ENCODE results near the gene GRK6.

GRK6 gene

GRCh38 chr5:177491983-177492746 is 65.7 kb downstream of the GRK6 start:
- H3K27ac Mint-ChIP-seq: peak overlapping the region; percentile 61 to 96 (median 84)
- TF ChIP-seq CTCF (IDR thresholded peaks at IDR 0.05; ENCODE audit: unreplicated experiment in 3 of 3): no peak
- no peaks in the 10 kb centered on the region for H3K27me3 Mint-ChIP-seq (ENCODE audit: low read depth)
- H3K4me3 Mint-ChIP-seq: peak overlapping the region in 2 of 3 experiments; percentile 45 to 81
- no peaks in the 10 kb centered on the region for H3K9me3 Mint-ChIP-seq
- peaks cover 30% of the 10 kb centered on the region for H3K36me3 Mint-ChIP-seq (ENCODE audit: low read depth)
- H3K4me1 Mint-ChIP-seq: peaks cover 37% of the 10 kb centered on the region

Measured in nephron (organoid).